GM13977 (cell line): ENCODE results near the gene CSTF1.

ENCODE experiments used
- DNase-seq: peaks from one replicate; pipeline ENCODE4 v3.0.0; 2012; ENCODE audit warnings: low spot score
- CTCF ChIP-seq: IDR thresholded peaks from 2 replicates; pipeline ENCODE4 v1.5.1; 2012; ENCODE audit warnings: mild to moderate bottlenecking, control low read depth; ENCODE audit not compliant: insufficient read depth; ENCODE audit errors: extremely low read depth, missing control alignments
- in situ Hi-C: fragments of 300-500 bp; cut with MboI; formaldehyde crosslinking; loops from one replicate; pipeline ENCODE4 v1.12.0; 2022; ENCODE audit warnings: low sequenced_read_pairs, low pct_unique_long_range_greater_than_20kb, mixed read lengths, inconsistent platforms; ENCODE audit not compliant: unreplicated experiment

The CSTF1 gene

GRCh38 chr20:56359212-56360132, 33.0 kb upstream of the CSTF1 start:
- in situ Hi-C loops = no loop called here
- no peak for TF ChIP-seq CTCF
- DNase-seq = no peak

GRCh38 chr20:56360133-56360907, 32.1 kb upstream of the CSTF1 start:
- no peak for TF ChIP-seq CTCF
- DNase-seq = no peak
- in situ Hi-C loops = no loop called here

- in situ Hi-C loops = no loop called here
- DNase-seq = no peak
- no peak for TF ChIP-seq CTCF
These were observed 31.6 kb upstream of the CSTF1 start for GRCh38 chr20:56360908-56361205.

- in situ Hi-C loops = no loop called here
- no peak for TF ChIP-seq CTCF
- DNase-seq = no peak
These were observed 30.5 kb upstream of the CSTF1 start for GRCh38 chr20:56361900-56362299.

- DNase-seq = no peak
- in situ Hi-C loops = no loop called here
These were observed 29.5 kb upstream of the CSTF1 start for GRCh38 chr20:56362833-56363413.

More at GRCh38 chr20:56362833-56363413, 29.5 kb upstream of the CSTF1 start:
- no peak for TF ChIP-seq CTCF
